ENCODE results near the gene PINLYP. TPM values are rescaled to one million over a fixed set of nuclear protein-coding genes. Genes with fewer than 3 reads are reported as not detected.

PINLYP gene
- total RNA-seq, 4 donors from 2014 or later, result 2.3 to 9.4 (median 6.7) TPM

GRCh38 chr19:43589277-43589676, 13.7 kb downstream of the PINLYP start:
- H3K27me3 ChIP-seq, result no peaks in the 10 kb centered on the region
- H3K9me3 ChIP-seq, result no peaks in the 10 kb centered on the region
- H3K36me3 ChIP-seq, result peaks cover 0 to 80% of the 10 kb centered on the region in 2 donors
- ATAC-seq, result no peak
- H3K27ac ChIP-seq, result no peak overlapping the region
- TF ChIP-seq POLR2A (IDR thresholded peaks at IDR 0.05), result no peak
- no peak for TF ChIP-seq EP300 (IDR thresholded peaks at IDR 0.05)
- no peak for TF ChIP-seq POLR2AphosphoS5 (IDR thresholded peaks at IDR 0.05)
- no peak for TF ChIP-seq CTCF (IDR thresholded peaks at IDR 0.05)
- H3K4me1 ChIP-seq, result peaks cover 0 to 19% (median 10%) of the 10 kb centered on the region in 3 donors
- H3K4me3 ChIP-seq, result no peak overlapping the region
- 61 to 76% methylated on average over 5 of the region's 5 CpGs for WGBS, 2 donors (ENCODE audit: low coverage in 1 of 2)

GRCh38 chr19:43589678-43590077, 14.1 kb downstream of the PINLYP start:
- TF ChIP-seq POLR2AphosphoS5 (IDR thresholded peaks at IDR 0.05) (no peak), CTCF (IDR thresholded peaks at IDR 0.05) (no peak), POLR2A (IDR thresholded peaks at IDR 0.05) (no peak), EP300 (IDR thresholded peaks at IDR 0.05) (no peak)
- 83% methylated on average over 6 of the region's 6 CpGs for WGBS, 2 donors (ENCODE audit: low coverage in 1 of 2)

GRCh38 chr19:43591904-43592772, 16.5 kb downstream of the PINLYP start:
- 89% methylated on average over 20 of the region's 63 CpGs; no CpG with 5 or more reads in 1 of the 2 donors for WGBS, 2 donors (ENCODE audit: low coverage in 1 of 2)
- TF ChIP-seq POLR2AphosphoS5 (IDR thresholded peaks at IDR 0.05), result no peak
- no peak for TF ChIP-seq CTCF (IDR thresholded peaks at IDR 0.05)
- TF ChIP-seq EP300 (IDR thresholded peaks at IDR 0.05), result no peak
- no peak for TF ChIP-seq POLR2A (IDR thresholded peaks at IDR 0.05)
- H3K4me1 ChIP-seq, result peaks cover 3 to 38% (median 20%) of the 10 kb centered on the region in 3 donors
- no peaks in the 10 kb centered on the region for H3K27me3 ChIP-seq
- no peak overlapping the region for H3K4me3 ChIP-seq
- H3K36me3 ChIP-seq, result peaks cover 0 to 63% of the 10 kb centered on the region in 2 donors
- no peak overlapping the region for H3K27ac ChIP-seq
- no peak for ATAC-seq
- no peaks in the 10 kb centered on the region for H3K9me3 ChIP-seq

More at GRCh38 chr19:43589678-43590077, 14.1 kb downstream of the PINLYP start:
- no peaks in the 10 kb centered on the region for H3K27me3 ChIP-seq
- no peak overlapping the region for H3K27ac ChIP-seq
- peaks cover 0 to 80% of the 10 kb centered on the region in 2 donors for H3K36me3 ChIP-seq
- H3K4me1 ChIP-seq, result peaks cover 0 to 23% (median 14%) of the 10 kb centered on the region in 3 donors
- no peak for ATAC-seq
- H3K9me3 ChIP-seq, result no peaks in the 10 kb centered on the region
- no peak overlapping the region for H3K4me3 ChIP-seq

GRCh38 chr19:43592800-43593350, 17.3 kb downstream of the PINLYP start:
- Histone ChIP-seq H3K4me1 (peaks cover 5 to 45% (median 28%) of the 10 kb centered on the region in 3 donors), H3K27me3 (no peaks in the 10 kb centered on the region), H3K36me3 (peaks cover 0 to 63% of the 10 kb centered on the region in 2 donors), H3K9me3 (no peaks in the 10 kb centered on the region), H3K4me3 (no peak overlapping the region), H3K27ac (no peak overlapping the region)
- TF ChIP-seq POLR2A (IDR thresholded peaks at IDR 0.05) (no peak), CTCF (IDR thresholded peaks at IDR 0.05) (no peak), EP300 (IDR thresholded peaks at IDR 0.05) (no peak), POLR2AphosphoS5 (IDR thresholded peaks at IDR 0.05) (no peak)
- ATAC-seq, result no peak
- 88% methylated on average over 7 of the region's 37 CpGs; no CpG with 5 or more reads in 1 of the 2 donors for WGBS, 2 donors (ENCODE audit: low coverage in 1 of 2)

Measured in gastroesophageal sphincter (tissue), 4 donors.